Left kidney (tissue), 2 donors: ENCODE data around the gene PELI1. TPM values are rescaled to one million over a fixed set of nuclear protein-coding genes. Genes with fewer than 3 reads are reported as not detected.
"Not testable (repeated sequence)": the region's sequence is repeated elsewhere in the genome, so short reads cannot be mapped to it uniquely, and the experiment has no call there.

Source experiments
- DNase-seq: peaks from one replicate; pipeline ENCODE4 v3.0.0-alpha.2; 2013
- polyA plus RNA-seq: library from polyadenylated mRNA; unstranded; fragments of 120-200 nt; gene quantifications from one replicate; pipeline ENCODE4 v1.2.1, GENCODE V29; 2013; ENCODE audit not compliant: insufficient read length

Gene PELI1
- polyA plus RNA-seq, 1 donor, result 41.9 TPM

DNA sequence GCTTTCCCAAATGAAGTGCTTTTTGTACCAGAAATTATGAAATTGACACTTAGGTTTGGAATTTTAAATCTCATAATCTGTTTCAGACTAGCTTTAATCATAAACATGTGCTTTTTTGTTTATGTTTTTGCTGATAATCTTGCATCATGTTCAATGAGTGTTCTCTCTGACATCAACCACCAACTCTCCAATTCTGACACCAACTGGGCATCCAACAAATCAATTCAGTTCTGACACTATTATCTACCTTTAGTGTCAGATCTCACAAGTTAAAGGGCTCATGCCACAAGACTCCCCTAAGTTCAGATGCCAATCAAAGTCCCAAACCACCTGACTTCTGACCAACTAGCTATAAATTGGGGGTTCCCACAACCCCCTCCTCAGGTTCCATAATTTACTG is 19.6 kb downstream of the PELI1 start:
- no peak for DNase-seq

DNA sequence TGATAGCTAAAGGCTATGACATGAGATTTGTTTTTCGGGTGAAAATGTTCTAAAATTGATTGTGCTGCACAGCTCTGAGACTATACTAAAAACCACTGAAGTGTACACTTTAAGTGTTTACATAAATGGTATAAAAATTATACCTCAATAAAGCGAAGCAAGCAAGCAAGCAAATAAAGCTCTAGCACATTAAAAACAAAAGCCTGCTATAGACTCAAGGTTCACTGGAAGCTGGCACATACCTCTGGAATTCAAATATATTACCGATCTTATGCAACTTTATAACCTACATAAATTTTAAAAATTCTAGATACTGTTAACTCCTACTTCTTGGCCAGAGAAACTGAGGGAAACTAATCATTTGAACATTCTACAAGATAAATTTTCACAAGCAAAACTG is 20.1 kb downstream of the PELI1 start:
- DNase-seq, result no peak

DNA sequence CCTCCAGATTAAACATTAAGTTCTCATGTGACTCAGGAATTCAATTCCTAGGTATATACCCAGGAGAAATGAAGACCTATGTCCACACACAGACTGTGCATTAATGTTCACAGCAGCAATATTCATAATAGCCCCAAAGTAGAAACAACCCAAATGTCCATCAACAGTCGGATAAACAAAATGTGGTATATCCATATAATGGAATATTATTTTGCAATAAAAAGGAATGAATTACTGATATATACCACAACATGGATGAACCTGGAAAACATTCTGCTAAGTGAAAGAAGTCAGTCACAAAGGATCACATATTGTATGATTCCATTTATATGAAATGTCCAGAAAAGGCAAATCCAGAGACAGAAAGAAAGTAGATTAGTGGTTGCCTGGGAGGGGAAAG is 20.5 kb downstream of the PELI1 start:
- no peak for DNase-seq

DNA sequence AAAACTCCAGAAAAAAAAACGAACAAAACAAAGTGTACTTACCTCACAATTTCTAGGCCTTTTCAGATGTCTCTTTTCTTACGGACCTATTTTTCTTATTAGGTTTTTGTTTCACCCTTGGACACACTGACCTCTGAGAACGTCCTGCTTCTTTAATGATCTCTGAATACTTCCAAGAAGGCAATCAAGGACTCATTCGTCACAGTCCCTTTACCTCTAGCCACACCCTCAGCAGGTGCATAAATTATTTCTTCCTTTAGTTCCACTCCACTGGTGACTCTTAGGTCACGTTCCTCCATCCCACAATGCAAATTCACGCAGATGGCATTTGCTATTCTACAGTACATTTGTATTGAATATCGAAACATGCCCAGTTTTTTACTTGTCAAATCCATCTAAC is 21.9 kb downstream of the PELI1 start:
- DNase-seq, result no peak

DNA sequence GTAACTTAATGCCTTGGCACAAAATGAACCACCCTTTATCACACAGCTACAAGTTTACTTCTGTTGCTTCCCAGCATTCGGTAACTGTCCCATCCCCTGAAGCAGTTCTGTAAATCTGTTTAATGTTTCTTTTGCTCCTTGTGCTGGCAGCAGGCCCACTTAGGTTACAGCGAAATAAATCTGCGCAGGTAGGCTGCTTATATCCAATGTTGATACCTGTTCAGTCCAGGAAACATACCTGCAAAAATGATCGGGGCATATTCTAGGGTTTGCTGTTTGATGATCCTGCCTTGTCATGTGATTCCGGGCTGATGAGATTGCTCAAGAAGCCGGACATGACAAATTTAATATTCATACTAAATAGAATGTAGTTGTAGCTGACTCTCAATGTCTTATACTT is 23.3 kb downstream of the PELI1 start:
- no peak for DNase-seq

DNA sequence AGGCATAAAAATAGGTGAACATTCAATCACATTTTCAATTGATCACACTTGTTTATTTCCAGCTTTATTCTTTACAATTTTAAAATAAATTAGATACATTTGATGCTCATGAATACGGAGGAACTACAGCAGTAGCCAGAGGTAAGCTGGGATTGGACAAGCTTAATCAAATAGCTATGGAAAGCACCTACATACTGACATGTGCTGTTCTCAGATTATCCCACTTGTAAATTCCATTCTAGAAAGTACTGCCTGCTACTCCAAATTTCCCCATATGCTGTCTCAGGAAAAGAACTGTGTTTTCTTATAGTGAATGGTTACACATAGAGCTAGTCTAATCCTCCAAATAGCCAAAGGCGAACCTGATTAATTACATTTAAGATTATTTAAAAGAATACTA is 24.2 kb downstream of the PELI1 start:
- no peak for DNase-seq

DNA sequence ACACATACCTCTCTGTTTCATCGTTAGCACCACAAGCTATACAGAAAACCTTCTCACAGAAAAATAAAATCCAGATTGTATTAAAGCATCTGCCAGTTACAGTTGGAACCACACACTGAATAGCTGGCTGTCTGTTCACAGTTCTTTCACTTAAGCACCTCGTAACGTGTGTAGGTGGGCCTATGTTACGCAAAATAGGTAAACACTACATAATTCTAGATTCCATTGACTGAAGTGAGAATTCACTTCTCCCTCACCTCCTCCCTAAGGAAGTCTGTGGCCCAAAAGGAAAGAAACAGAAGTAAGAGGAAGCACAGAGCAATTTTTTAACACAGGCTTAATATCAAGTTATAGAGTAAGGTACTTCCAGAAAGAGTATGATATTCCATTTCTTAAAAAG is 24.9 kb downstream of the PELI1 start:
- DNase-seq, result no peak

DNA sequence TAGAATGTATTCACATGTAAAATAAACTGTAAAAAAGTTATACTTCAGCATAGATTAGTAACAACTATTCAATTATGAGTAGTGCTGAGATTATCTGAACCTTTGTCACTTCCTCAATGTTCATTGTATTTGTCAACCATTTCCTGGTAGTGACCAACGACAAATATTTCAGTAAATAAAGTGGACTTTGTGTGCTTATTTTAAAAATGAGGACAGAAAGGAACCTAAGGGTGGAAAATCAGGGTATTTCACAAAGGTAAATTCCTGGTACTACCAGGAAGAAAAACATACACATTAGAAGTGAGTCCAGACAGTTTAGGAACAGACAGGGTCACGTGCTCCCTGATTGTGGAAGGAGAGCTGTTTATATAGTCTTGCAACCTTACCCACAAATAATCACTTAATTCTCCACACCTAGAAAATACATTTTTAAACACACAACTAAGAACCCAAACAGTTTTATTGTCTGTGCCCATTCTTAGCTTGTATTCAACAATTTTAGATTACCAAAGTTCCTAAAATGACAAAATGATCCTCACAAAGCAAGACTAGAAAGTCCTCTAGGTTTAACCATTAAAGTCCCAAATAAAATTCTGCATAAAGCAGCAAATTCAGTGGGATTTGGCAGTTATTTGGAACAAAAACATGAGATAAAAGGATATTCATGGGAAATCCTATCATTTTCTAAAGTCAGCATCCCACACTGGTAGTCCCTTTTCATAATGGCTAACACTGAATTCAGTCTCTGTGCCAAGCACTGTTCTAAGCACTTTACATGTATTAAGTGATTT is 28.2 kb downstream of the PELI1 start:
- DNase-seq, result no peak

DNA sequence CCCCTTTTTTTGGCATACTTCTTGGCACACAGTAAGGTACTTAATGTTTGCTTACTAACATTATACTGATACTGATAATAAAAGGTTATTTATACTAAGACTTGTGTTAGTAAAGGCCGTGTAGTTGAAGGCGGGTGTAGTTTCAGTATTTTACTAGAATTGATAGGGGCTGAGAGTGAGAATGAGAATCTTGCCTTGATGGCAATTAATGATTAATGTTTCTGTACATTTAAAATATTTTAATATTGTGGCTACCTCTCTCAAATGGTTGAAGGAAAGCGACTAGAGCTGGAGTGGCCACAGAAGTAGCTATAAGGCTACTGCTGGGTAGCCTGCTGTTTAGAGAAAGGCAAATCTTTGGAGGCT is 29.3 kb downstream of the PELI1 start:
- DNase-seq, result no peak

DNA sequence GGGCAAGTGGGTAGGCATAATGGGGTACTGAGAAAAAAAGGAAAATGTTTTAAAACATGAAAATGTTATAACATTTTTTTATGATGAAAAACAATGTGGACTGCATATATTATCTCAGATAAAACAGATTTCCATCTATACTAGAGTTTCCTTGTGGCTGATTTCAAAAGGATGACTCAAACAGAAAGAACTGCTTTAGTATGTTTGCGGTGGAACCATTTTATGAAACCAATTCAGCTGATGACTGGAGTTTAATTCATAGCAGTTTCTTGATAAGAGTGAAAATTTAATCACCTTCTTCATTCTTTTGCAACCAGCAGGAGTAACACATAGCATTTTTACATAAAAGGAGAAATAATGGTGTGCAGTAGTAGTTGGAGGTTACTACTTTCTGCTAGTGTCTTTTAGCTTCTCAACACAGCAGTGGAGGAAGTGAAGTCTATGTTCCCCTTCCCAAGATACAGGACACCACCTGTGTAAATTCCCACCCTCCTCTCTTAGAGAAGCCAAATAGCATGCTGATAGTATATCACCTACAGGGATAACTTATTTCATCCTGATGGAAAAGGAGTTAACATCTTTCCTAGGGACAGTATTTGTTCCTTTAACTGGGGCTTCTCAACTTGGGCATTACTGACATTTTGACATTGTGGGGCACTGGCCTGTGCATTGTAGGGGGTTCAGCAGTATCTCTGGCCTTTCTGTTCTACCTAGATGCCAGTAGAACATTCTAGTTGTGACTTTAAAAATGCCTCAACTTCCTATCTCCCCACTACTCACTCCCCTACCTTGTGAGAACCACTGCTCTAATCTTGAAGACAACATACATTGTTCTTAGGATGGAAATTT is 29.9 kb downstream of the PELI1 start:
- no peak for DNase-seq

DNA sequence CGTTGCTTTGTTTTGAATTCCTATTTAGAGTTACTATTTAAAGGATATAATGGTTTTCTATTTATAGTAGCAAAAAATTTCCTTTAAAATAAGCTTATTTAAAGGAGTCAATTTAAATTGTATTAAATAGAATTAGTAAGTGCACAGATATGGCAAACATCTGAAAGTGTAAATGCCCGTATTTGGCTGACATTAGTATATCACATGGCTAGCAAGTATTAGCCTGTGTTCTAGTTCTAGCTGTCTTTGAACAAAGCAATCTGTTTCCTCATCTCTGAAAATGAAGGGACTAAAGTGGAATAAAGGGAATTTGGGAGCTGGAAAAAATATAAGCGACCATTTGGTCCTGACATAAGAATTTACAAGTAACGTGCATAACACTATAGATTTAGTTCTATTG is 32.2 kb downstream of the PELI1 start:
- DNase-seq, result no peak

DNA sequence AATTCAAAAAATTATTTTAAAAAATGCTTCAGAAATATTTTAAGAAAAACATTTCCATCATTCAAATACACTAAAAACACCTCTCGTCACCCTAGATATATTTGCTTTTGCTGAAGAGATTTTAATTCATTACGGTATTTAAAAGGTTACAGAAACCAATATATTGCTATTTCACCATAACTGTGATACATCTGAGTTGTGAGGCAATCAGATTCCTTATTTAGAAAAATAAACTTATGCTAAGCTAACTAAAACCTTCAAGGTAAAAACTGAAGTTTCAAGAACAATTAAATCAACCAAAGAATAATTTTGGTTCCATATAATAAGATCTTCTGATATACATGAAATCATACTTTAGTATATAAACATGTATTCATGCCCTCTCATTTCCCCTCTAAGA is 32.8 kb downstream of the PELI1 start:
- no peak for DNase-seq

DNA sequence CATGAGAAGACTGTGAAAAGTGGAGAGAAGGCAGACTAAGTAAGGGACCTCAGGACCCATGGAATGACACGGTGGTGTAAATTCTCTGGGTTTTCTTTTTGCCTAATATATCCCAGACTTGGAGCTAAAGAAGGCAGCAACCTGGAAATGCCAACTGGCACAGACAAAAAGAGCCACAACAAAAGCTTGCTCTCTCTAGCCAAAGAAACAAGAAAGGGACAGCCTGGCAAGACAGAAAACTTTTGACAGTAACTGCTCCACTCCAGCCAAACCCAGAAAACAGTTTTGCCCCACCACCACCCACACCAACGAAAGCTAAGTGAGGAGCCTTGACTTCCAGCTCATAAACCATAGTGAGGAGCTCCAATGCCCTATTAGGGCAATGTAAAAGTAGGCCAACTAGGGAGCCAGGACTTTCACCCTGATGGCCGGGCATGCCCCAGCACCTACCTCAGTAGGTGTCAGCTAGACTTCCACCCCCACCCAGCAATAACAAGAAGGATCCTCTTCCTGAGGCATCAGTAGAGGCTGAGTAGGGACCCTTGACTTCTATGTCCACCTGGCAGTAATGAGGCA is 35.5 kb downstream of the PELI1 start:
- no peak for DNase-seq

DNA sequence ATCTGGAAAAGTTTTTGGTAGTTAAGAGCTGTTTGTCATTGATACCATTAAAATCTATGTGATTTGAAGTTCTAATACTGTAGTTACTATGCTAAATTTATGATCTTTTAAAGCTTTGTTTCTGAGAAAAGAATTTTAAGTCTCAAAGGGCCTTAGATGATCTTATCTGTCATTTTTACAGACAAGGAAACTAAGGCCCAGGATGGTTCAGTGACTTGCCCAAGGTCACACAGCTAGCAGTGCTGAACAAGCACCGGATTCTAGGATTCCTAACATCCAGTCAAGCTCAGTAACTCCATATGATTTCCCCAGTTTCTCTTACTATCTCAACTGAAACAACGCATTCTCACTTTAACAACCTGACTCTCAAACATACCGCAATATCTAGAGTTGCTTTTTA is 37.7 kb downstream of the PELI1 start:
- DNase-seq, result no peak

DNA sequence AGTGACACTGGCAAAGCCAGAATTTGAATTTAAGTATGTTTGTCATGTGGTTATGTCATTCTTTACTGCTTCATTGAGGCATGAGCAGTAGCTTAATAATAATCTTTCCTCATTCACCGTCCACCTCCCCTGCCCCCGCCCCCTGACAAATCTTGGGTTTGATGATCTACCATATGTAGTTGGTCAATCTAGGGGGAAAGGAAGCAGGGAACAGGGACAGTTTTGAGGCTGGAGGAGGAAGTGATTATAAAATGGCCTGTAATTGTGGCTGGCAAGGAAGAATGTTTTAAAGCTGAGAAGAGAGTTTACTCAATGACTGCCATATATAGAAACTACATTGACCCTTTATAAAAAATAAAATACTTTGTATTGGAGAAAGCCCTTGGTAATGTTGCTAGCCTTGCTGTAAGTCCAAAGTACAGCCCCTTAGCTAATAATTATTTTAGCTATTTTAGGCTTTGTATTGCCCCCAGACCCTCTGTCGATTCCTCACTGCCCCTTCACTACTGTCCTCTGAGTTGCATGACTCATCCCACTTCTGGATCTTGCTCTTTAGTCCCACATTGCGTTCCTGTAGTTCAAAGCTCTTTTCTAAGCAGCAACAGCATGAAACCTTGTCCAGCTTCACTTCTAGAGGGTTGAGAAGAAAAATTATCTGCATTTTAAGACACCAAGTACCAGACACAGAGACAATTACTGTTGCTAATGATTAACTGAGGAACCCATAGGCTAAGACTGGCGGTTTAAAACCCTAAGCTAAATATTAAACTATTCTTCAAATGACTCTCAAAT is 38.4 kb downstream of the PELI1 start:
- DNase-seq, result no peak

DNA sequence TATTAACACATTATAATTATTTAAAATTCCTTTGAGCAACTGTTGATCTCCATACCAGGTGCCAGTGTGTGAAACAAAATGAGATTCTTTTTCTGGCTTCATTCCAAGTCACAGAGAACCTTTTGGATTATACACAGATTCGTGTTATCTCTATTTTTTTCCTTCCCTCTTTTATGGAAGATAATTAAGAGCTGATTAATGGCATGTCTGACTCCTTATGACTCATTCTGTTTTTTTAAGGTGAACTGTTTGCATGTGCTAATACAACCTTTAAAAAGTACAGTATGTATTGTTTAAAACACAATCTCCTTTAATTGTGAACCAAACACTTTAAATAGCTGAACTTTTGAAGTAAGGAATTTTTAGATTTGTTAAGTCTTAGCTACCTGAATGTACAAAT is 39.3 kb downstream of the PELI1 start:
- no peak for DNase-seq

DNA sequence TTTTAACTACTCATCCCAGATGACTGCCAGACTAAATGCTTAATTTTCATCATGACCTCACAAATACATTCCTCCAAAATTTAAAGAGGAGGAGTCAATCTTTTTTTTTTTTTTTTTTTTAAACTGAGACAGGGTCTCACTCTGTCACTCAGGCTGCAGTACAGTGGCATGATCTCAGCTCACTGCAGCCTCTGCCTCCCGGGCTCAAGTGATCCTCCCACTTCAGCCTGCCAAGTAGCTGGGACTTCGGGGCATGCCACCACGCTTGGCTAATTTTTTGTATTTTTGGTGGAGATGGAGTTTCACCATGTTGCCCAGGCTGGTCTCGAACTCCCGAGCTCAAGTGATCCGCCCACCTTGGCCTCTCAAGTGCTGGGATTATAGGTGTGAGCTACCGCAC is 41.5 kb downstream of the PELI1 start:
- DNase-seq, result not testable (repeated sequence)

DNA sequence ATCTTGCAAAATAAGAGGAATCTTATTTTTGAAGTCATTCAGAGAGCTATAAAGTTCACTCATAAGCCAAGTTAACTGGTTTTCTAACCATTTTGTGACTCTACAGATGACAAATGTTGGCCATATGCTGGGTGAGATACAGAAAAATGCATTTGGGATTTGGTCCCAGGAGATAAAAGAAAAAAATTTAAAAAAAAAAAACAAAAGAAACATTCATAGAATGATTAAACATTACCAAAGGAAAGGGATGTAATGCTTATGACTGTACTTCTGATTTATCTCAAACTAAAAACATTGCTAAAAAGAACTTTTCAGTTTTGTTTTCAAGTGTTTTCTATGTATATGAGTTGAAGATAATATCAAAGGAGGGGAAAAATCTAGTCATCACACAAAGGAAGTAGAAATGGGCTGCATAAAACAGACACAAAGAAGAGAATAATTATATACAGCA is 43.1 kb downstream of the PELI1 start:
- no peak for DNase-seq

DNA sequence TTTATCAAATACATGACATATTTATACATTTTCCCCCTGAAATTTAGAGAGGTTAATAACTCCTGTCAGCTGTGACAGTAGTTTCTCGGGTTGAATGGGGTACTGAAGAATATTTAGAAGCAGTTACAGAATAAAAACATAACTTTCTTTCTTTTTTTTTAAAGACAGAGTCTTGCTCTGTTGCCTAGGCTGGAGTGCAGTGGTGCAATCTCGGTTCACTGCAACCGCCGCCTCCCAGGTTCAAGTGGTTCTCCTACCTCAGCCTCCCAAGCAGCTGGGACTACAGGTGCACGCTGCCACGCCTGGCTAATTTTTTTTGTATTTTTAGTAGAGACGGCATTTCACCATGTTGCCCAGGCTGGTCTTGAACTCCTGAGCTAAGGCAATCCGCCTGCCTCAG is 43.6 kb downstream of the PELI1 start:
- DNase-seq, result not testable (repeated sequence)

DNA sequence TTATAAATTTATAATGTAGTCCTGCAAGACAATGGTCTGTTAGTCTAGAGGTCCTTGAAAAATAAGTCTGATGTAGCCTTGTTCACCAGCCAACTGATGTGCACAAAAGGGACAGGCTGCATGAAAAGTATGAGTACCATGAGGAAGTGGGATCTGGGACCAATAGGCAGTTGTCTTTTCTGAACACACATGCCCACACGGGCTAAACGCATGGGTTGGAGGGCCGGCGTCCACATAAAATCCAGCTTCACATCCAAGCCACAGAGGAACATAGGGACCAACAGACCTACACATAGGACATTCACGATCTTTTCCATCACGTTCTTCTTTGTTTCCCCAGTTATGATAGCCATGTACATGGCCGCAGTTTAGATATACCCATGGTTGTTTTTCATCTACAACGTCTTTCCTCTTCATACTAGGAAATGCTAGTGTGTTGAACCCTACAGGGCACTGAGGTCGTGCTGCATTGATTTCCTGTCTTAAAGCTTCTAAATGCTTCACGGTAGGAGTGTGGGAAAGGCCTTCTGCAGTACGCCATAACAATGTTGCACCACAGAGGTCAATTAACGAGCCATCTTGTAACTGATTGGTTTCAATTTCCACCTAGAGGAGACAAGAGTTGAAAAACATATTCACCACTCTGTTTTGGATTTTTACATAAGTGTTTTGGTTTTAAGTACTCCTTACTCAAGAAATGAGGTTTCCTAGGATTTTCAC is 49.4 kb downstream of the PELI1 start:
- no peak for DNase-seq

DNA sequence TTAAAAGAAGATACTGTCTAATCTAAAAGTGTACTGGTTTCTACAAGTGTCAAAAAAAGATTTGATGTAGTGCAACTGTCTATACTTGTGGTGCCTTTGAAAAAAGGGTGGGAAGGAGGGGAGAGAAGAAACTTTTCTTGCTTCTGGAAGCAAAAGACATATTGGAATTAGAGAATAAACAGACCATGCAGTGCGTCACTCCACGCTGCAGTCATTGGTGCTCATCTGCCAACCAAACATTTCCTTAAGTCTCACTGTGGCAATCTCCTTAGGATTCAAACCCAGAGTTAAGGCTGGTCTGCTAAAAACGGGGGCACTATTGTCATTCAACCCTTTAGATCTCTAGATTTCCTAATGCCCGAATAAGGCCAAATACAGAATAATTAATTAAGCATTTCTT is 50.9 kb downstream of the PELI1 start:
- DNase-seq, result no peak

DNA sequence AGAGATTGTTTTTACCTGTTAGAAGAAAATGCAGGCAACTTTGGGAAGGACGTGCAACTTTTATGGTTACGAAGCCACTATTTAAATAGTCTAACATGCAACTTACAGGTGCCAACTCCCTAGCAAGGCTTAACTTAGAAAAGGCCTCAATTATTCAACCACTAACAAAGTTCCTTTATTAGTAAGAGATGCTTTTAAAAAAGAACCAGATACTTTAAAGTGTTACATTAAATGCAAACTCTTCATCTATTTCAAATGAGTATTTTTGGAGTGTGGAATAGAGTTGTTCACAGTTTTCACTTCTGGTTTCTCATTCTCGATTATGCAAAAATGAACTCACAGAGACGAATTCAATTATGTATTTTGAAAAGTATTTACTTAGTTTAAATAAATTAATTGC is 51.7 kb downstream of the PELI1 start:
- DNase-seq, result no peak
